SJSA1 (cell line): ENCODE measurements around the gene MECR. TPM values are rescaled to one million over a fixed set of nuclear protein-coding genes. Genes with fewer than 3 reads are reported as not detected.
A peak's percentile ranks its signal among the peaks of the same experiment; 100 is the strongest.

Experiments
- DNase-seq, 2 experiments: peaks; one replicate each; pipeline ENCODE4 v3.0.0-alpha.2; 2015 to 2020; ENCODE audit warnings: low spot score in 2 of 2, low read depth in 1 of 2
- H3K27ac ChIP-seq: fragments of 250-450 bp; sonication (Bioruptor Pico); 2 replicates; pipeline ENCODE4 v1.5.1; 2020; ENCODE audit warnings: mild to moderate bottlenecking, moderate library complexity
- H3K27me3 ChIP-seq: fragments of 250-450 bp; sonication (Bioruptor Pico); replicated peaks from 2 replicates; pipeline ENCODE4 v1.5.1; 2020; ENCODE audit warnings: mild to moderate bottlenecking, moderate library complexity
- H3K36me3 ChIP-seq: fragments of 250-450 bp; sonication (Bioruptor Pico); 2 replicates; pipeline ENCODE4 v1.5.1; 2020; ENCODE audit warnings: mild to moderate bottlenecking
- H3K4me1 ChIP-seq: fragments of 250-450 bp; sonication (Bioruptor Pico); replicated peaks from 2 replicates; pipeline ENCODE4 v1.6.1; 2021; ENCODE audit warnings: mild to moderate bottlenecking
- H3K4me3 ChIP-seq: fragments of 250-450 bp; sonication (Bioruptor Pico); 2 replicates; pipeline ENCODE4 v1.5.1; 2020; ENCODE audit warnings: mild to moderate bottlenecking
- H3K9me3 ChIP-seq: fragments of 250-450 bp; sonication (Bioruptor Pico); replicated peaks from 2 replicates; pipeline ENCODE4 v1.5.1; 2020; ENCODE audit warnings: mild to moderate bottlenecking
- total RNA-seq: library from RNA; depleted of rRNA; stranded (reverse); fragments of >200 nt; shearing (Covaris generic); gene quantifications from 2 replicates; pipeline ENCODE4 v1.2.3, GENCODE V29; 2014; rRNA removed

Gene MECR, protein sequence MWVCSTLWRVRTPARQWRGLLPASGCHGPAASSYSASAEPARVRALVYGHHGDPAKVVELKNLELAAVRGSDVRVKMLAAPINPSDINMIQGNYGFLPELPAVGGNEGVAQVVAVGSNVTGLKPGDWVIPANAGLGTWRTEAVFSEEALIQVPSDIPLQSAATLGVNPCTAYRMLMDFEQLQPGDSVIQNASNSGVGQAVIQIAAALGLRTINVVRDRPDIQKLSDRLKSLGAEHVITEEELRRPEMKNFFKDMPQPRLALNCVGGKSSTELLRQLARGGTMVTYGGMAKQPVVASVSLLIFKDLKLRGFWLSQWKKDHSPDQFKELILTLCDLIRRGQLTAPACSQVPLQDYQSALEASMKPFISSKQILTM
- 22.5 and 27.2 TPM in 2 replicates for total RNA-seq

DNA sequence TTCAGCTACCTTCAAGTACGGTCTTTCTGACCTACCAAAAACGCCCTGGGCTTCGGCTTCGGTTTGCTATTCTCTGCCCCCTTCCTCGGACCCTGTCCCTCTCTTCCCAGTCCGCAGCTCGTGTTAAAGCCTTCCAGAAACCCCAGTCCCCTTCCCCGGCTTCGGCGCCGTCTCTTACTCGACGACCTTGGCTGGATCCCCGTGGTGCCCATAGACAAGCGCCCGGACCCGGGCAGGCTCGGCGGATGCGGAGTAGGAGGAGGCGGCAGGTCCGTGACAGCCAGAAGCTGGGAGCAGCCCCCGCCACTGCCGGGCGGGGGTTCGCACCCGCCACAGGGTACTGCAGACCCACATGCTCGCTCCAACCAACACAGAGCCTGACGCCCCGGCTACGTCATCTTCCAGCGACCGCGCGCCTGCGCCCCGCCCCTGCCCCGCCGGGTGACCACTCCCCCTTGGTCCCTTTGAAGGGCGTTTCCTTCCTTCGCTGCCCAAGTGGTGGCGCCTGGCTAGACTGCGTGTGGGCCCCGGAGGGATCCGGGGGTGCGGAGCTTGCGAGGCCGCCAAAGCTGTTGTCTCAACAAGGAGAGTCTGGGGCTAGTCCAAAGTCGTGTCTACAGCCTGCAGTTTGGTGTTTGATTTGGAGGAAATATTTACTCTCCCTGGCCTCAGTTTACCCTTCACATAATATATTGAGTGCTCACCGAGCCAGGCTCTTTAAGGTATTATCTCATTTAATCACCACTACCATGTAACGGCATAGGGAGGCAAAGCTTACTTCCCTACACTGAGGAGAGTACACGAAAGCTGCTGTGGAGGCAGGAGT, at the start of gene MECR:
MECR (minus strand) TSS at position 382 of the 826 bp plus-strand sequence; CDS start at position 354, 28 bp downstream.
- Histone ChIP-seq H3K4me3 (peak within 1 kb of the TSS; percentile 72), H3K9me3 (no peaks in the 10 kb centered on the region), H3K36me3 (0 out of 2 replicates have a peak, but pooled peaks cover 6% of the 10 kb centered on the region), H3K27ac (peak within 1 kb of the TSS; percentile 40), H3K4me1 (peaks cover 13% of the 10 kb centered on the region), H3K27me3 (0 out of 2 replicates have a peak, but pooled peaks cover 3% of the 10 kb centered on the region)
- DNase-seq, result peak; percentile 88 to 94

DNA sequence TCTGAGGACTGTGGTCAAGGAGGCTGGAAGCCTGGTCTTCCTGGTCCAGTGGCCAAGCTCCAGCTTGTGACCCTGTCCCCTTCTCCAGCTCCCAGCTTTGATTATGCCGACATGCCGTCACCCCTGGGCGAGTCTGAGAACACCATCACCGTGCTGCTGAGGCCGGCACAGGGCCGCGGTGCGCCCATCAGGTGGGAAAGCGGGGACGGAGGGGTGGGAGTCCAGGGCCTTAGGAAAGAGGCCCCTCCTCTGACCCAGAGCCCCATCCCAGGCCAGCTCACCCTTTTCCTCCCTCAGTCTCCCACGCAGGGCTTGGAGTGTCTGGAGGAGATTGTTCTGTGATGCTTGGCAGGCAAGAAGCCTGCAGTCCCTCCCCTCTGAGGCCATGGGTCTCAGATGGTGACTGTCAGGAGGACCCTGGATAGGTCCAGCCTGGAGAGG, 49.2 kb upstream of the MECR start:
- no peaks in the 10 kb centered on the region for H3K9me3 ChIP-seq
- no peaks in the 10 kb centered on the region for H3K36me3 ChIP-seq
- DNase-seq, result no peak
- H3K27me3 ChIP-seq, result no peaks in the 10 kb centered on the region
- peaks cover 13% of the 10 kb centered on the region for H3K4me1 ChIP-seq
- no peak overlapping the region for H3K27ac ChIP-seq
- H3K4me3 ChIP-seq, result no peak overlapping the region

DNA sequence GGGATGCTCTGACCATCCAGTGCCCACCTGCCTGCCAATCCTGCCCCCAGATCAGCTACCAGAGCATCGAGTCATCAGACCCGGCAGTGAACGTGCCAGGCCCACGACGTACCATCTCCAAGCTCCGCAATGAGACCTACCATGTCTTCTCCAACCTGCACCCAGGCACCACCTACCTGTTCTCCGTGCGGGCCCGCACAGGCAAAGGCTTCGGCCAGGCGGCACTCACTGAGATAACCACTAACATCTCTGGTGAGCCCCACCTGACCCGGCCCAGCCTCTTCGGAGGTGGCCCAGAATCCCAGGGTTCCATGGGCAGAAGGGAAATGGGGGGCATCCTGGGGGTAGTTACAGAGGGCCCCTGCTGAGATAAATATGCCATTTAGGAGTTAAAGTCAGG, 48.7 kb upstream of the MECR start:
- Histone ChIP-seq H3K36me3 (no peaks in the 10 kb centered on the region), H3K27ac (no peak overlapping the region), H3K4me3 (no peak overlapping the region), H3K9me3 (no peaks in the 10 kb centered on the region), H3K4me1 (peaks cover 13% of the 10 kb centered on the region), H3K27me3 (no peaks in the 10 kb centered on the region)
- no peak for DNase-seq

DNA sequence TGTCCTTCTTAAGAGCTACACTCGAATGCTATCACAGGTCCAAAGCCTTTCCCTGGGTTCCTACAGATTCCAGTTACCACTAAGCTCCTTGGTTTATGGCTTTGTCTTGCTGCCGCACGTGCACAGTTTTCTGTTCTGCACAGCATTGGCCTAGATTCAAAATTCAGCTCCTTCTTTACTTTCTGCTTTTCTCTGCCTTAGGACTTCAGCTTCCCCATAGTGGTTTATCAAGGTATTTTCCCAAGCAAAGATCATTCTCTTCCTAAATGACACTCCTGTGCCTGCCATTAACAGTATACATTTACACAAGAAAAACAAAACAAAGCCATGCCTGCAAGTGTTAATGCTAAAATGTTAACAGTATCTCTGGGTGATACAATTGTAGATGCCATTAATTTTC, 47.4 kb upstream of the MECR start:
- Histone ChIP-seq H3K27ac (no peak overlapping the region), H3K4me1 (peaks cover 13% of the 10 kb centered on the region), H3K9me3 (no peaks in the 10 kb centered on the region), H3K36me3 (no peaks in the 10 kb centered on the region), H3K27me3 (no peaks in the 10 kb centered on the region), H3K4me3 (no peak overlapping the region)
- DNase-seq, result no peak

DNA sequence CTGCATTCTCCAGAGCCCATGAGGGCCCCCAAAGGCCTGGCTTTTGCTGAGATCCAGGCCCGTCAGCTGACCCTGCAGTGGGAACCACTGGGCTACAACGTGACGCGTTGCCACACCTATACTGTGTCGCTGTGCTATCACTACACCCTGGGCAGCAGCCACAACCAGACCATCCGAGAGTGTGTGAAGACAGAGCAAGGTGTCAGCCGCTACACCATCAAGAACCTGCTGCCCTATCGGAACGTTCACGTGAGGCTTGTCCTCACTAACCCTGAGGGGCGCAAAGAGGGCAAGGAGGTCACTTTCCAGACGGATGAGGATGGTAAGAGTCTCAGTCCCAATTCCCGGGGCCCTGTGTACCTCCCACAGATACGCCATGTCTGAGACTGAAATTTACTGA, 44.7 kb upstream of the MECR start:
- Histone ChIP-seq H3K27me3 (no peaks in the 10 kb centered on the region), H3K9me3 (no peaks in the 10 kb centered on the region; the same call in 1 of the 2 replicates), H3K4me1 (peaks cover 25% of the 10 kb centered on the region), H3K4me3 (no peak overlapping the region), H3K27ac (no peak overlapping the region), H3K36me3 (no peaks in the 10 kb centered on the region)
- DNase-seq, result no peak

DNA sequence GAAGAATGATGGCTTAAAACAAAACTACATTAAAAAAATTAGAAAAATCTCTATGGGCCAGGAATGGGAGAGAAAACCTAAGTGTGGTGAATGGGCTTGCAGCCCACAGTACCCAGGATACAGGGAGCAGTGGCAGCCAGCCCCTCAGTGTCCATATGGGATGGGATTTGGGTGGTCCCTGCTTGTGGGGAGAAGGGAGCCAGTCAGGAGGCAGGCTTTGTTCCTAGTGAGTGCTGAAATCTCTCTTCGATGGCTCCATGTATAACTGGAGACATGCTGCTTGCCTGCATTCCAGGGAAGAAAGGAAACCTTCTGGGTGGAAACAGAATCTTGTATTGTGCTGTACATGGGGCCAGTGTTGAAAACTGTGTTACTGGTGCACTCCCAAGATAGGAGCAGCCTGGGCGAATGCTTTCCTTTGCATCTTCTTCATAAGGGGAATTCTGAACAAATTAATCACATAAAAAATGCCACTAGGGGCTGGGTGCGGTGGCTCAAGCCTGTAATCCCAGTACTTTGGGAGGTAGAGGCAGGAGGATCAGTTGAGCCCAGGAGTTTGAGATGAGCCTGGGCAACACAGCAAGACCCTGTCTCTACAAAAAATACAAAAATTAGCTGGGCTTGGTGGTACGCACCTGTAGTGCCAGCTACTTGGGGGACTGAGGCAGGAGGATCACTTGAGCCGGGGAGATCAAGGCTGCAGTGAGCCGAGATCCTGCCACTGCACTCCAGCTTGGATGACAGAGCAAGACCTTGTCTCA, 41.6 kb upstream of the MECR start:
- Histone ChIP-seq H3K4me1 (peaks cover 20% of the 10 kb centered on the region), H3K4me3 (no peak overlapping the region)

DNA sequence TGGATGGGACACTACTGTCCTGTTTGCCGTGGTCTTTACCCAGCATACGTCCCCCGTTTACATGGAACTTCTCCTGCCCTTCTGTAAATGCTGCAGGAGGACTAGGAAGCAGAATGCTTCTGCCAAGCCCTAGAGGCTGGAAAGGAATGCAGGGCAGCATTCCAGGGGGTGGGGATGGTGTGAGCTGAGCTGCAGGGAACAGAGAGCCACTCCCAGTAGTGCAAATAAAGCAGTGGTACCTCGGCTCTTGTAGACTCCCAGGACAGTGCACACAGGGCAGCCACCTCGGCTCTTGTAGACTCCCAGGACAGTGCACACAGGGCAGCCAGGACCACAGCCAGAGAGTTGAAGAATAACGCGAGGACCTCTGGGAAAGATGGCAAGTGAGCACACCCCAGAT, 41.0 kb upstream of the MECR start:
- DNase-seq, result peak; percentile 70 to 84
- Histone ChIP-seq H3K4me1 (peaks cover 20% of the 10 kb centered on the region), H3K4me3 (no peak overlapping the region), H3K27ac (no peak overlapping the region), H3K36me3 (no peaks in the 10 kb centered on the region), H3K27me3 (no peaks in the 10 kb centered on the region), H3K9me3 (no peaks in the 10 kb centered on the region; the same call in 1 of the 2 replicates)

More for the DNA sequence above, 41.6 kb upstream of the MECR start:
- no peaks in the 10 kb centered on the region for H3K27me3 ChIP-seq
- DNase-seq, result no peak
- no peaks in the 10 kb centered on the region for H3K36me3 ChIP-seq
- no peak overlapping the region for H3K27ac ChIP-seq
- no peaks in the 10 kb centered on the region; the same call in 1 of the 2 replicates for H3K9me3 ChIP-seq

DNA sequence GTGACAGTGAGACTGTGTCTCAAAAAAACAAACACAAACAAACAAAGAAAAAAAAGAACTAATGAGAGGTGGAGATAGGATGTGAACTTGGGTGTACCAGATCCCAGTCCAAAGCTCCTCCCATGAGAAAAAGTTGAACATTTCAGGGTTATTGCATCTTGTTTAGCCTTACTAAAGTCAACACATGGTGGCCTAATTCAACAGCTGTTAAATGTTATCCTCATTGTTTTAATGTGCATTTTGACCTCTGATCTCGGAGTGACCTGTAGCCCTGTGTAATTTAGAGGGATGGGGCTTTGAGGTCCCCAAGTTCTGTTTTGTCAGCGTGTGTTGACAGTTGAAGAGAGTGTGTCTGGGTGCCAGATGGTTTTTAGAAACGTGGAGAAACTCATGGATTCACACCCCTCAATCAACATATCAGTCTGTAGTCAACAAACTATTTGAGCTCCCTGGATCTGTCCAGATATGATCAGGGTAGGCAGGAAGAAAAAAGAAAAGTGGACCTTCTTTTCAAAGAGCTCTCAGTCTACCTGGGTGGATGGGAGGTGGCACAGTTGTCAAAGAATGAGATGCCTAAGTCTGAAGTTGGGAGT, 40.3 kb upstream of the MECR start:
- no peak overlapping the region for H3K27ac ChIP-seq
- no peaks in the 10 kb centered on the region; the same call in 1 of the 2 replicates for H3K9me3 ChIP-seq
- peaks cover 20% of the 10 kb centered on the region for H3K4me1 ChIP-seq
- no peaks in the 10 kb centered on the region for H3K27me3 ChIP-seq
- DNase-seq, result no peak
- H3K4me3 ChIP-seq, result no peak overlapping the region
- no peaks in the 10 kb centered on the region for H3K36me3 ChIP-seq

DNA sequence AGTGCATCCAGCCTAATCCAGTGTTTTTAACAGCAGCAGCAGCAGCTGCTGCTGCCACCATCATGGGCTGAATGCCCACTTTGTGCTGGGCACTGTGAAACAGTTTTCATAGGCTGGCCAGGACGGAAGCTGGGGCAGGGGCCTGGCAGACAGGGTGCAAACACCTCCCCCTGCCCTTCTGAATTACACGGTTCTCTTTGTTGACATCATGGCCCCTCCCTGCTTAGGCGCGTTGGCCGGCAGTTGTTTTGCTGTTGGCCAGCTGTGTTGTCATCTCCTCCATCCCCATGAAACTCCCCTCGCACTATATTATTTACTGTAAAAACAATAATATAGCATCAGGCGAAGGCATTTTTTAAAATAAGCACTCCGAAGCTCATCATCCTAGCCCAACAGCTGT, 38.6 kb upstream of the MECR start:
- H3K27me3 ChIP-seq, result no peaks in the 10 kb centered on the region
- no peak for DNase-seq
- H3K4me3 ChIP-seq, result no peak overlapping the region
- H3K4me1 ChIP-seq, result peaks cover 20% of the 10 kb centered on the region
- no peaks in the 10 kb centered on the region for H3K36me3 ChIP-seq
- no peaks in the 10 kb centered on the region; the same call in 1 of the 2 replicates for H3K9me3 ChIP-seq
- H3K27ac ChIP-seq, result no peak overlapping the region

DNA sequence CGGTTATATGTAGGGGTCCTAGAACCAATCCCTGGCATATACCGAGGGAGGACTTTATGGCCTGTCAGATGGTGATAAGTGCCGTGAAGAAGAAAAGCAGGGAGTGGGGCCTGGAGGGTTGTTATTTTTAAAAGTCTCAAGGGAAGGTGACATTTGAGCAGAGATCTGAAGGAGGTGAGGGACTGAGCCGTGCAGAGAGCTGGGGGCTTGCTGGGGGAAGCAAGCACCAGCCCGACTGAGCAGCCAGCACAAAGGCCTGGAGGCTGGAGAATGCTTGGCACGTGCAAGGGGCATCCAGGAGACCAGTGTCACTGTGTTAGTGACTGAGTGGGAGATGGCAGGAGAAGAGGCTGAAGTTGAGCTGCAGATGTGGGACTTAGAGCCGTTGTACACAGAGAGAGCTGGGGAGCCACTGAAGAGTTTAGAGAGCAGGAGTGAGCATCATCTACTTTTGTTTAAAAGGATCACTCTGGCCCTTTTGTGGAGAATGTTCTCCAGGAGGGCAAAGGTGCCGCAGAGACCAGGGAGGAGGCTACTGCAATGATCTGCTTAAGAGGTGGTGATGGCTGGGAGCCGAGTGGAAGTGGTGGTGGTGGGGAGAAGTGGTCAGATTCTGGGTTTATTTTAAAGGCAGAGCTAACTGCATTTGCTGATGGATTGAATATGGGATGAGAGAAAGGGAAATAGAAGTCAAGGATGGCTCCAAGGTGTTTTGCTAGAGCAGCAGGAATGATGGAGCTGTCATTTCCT, 36.8 kb upstream of the MECR start:
- Histone ChIP-seq H3K27me3 (no peaks in the 10 kb centered on the region), H3K36me3 (no peaks in the 10 kb centered on the region), H3K4me1 (peaks cover 20% of the 10 kb centered on the region), H3K4me3 (no peak overlapping the region), H3K27ac (no peak overlapping the region), H3K9me3 (no peaks in the 10 kb centered on the region; the same call in 1 of the 2 replicates)
- no peak for DNase-seq

DNA sequence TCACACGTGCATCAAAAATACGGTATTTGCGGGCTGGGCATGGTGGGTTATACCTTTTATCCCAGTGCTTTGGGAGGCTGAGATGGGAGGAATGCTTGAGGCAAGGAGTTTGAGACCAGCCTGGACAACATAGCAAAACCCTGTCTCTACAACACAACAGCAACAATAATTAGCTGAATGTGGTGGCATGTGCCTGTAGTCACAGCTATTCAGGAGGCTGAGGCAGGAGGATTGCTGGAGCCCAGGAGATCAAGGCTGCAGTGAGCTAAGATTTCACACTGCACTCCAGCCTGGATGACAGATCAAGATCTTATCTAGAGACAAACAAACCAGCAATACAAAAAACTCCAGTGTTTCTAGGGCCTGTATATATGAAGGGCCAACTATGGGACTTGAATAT, 36.2 kb upstream of the MECR start:
- Histone ChIP-seq H3K27ac (no peak overlapping the region), H3K4me1 (peaks cover 14% of the 10 kb centered on the region), H3K27me3 (no peaks in the 10 kb centered on the region), H3K4me3 (no peak overlapping the region), H3K36me3 (no peaks in the 10 kb centered on the region), H3K9me3 (no peaks in the 10 kb centered on the region; the same call in 1 of the 2 replicates)
- DNase-seq, result no peak

DNA sequence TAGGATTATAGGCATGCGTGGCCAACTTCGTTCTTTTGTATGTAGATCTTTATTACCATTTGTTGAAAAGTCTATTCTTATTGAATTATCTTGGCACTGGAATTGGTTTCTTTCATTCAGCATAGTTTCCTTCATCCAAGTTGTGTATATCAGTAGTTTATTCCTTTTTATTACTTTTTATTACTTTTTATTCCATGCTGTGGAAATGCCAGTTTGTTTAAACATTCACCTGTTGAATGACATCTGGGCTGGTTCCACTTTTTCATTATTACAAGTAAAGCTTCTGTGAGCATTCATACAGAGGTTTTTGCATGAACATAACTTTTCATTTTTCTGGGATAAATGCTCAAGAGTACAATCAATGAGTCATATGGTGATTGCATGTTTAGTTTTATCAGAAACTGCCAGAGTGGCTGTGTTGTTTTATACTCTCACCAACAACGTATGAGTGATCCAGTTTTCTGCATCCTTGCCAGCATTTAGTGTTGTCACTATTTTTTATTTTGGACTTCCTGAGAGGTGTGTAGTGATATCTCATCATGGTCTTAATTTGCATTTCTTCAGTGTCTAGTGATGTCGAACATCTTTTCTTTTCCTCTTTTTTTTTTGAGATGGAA, 34.1 kb upstream of the MECR start:
- DNase-seq, result no peak
- no peaks in the 10 kb centered on the region for H3K36me3 ChIP-seq
- H3K9me3 ChIP-seq, result no peaks in the 10 kb centered on the region
- no peaks in the 10 kb centered on the region for H3K27me3 ChIP-seq
- H3K4me3 ChIP-seq, result no peak overlapping the region
- no peak overlapping the region for H3K27ac ChIP-seq
- no peaks in the 10 kb centered on the region for H3K4me1 ChIP-seq
